GM21390 (cell line): ENCODE data around the gene COL25A1.
"Not testable (repeated sequence)": the region's sequence is repeated elsewhere in the genome, so short reads cannot be mapped to it uniquely, and the experiment has no call there.

ENCODE experiments used
- ATAC-seq: cut with Tn5 transposase; IDR thresholded peaks from one replicate; pipeline ENCODE4 v1.9.1; 2021; ENCODE audit not compliant: unreplicated experiment

The COL25A1 gene

DNA sequence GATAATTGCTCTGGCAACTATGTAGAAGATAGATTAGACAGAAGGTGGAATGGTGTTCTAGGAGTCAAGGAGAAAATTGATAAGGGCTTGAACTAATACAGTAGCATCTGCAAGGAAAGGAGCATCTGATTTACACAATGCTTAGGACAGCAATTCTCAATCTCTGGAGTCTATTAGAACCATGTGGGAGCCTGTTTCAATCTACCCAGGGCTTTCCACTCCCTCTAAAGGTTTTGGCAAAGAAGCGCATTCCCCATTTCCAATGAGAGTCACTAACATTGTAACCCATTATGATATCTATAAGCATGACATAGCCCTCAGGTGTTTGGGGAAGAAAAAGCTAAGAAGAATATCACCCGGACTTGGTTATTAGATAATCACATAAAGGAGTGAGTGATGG lies 168.2 kb downstream of the COL25A1 start:
- ATAC-seq: no peak

DNA sequence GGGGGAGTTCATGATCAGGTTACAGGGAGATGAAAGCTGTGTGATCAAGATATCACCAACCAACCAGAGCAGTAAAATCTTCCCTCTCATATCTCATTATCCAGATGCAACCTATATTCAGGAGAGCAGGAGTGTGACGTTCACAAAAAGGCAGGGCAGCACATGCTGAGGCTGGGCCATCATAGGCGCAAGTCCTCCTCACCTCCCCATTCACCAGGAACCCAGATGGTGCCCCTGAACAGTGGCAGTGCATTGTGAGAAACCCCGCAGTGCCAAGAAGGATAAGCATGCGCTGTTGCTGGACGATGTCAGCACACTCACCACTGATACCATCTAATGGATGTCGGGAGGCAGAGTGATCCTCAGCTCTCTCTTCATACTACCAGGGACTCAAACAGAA lies 170.9 kb downstream of the COL25A1 start:
- no peak for ATAC-seq

DNA sequence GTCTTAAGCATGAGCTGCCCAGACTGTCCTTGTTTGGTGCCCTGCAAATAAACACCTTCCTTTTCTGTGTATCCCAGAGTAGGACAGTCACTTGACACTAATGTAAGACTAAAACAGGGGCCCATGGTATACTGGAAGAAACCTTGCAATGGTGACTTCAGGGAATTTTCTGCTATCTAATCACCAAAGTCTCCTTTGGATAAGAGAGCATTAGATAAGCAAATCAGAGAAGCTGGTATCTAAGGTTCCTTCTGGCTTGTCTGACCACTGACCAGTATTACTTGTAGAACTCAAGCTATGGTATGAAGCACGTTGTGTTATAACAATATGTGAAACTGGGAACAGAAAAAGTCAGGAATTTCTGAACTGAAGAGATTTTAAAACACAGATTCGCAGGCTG lies 173.9 kb downstream of the COL25A1 start:
- ATAC-seq: no peak

- no peak for ATAC-seq
Observed at GRCh38 chr4:109127866-109128265, 174.6 kb downstream of the COL25A1 start.

DNA sequence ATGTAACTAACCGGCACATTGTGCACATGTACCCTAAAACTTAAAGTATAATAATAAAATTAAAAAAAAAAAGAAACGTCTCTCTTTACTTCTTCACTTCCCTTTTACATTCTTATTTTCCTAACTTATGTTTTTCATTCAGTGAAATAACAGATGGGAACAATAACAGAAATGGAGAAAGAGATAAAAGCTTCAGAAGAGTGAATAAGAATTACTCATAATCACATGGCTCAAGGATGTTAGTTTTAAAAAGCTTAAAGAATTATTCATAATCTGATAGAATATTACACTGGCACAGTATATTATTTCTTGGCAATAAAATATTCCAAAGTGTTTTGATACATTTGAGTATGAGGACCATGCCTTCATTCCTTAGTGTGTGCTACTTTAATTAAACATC lies 175.6 kb downstream of the COL25A1 start:
- ATAC-seq: no peak

DNA sequence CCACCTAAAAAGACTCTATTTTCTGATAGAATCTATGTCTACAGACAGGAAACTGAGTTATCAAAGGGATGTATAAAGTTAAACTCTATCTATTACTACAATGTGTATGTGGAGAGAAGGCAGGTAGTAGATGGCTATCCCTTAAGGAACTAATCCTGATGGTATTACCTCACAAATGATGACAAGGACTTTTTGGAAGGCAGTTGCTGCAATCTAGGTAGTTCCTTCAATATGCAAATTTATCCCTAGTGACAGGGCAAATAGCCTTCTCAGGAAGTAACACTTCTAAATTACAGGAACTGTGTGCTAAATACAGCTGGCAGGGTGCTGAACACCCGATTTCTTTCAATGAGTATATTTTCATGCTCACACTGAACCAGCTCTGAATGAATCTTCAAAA lies 177.4 kb downstream of the COL25A1 start:
- no peak for ATAC-seq

- ATAC-seq: no peak
Observed at GRCh38 chr4:109123951-109124350, 178.5 kb downstream of the COL25A1 start.

- ATAC-seq: no peak
Observed at GRCh38 chr4:109121561-109121960, 180.9 kb downstream of the COL25A1 start.

- ATAC-seq: no peak
Observed at GRCh38 chr4:109119852-109120251, 182.6 kb downstream of the COL25A1 start.

GRCh38 chr4:109118635-109119034 lies 183.8 kb downstream of the COL25A1 start:
- ATAC-seq: no peak

GRCh38 chr4:109114501-109114900 lies 188.0 kb downstream of the COL25A1 start:
- no peak for ATAC-seq

GRCh38 chr4:109113521-109113920 lies 188.9 kb downstream of the COL25A1 start:
- ATAC-seq: no peak

GRCh38 chr4:109111031-109111430 lies 191.4 kb downstream of the COL25A1 start:
- no peak for ATAC-seq

GRCh38 chr4:109108215-109108614 lies 194.2 kb downstream of the COL25A1 start:
- ATAC-seq: not testable (repeated sequence)

DNA sequence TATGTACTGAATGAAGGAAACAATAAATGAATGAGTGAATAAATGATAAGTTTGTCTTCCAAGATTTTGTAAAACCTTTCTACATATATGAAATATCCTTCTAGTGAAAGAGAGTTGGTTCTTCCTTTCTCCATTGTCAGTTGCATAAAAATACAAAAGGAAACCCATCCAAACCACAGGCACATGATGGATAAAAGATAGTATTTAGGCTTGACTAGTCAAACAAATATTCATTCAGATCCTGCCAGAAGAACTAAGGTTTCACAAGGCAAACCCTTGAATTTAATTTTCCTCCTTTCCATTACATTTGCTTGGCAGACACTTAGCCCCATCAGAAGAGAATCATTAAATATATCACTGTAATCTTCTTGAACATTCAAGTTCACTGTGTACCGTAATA lies 208.4 kb downstream of the COL25A1 start:
- ATAC-seq: no peak

- no peak for ATAC-seq
Observed at GRCh38 chr4:109091727-109092409, 210.6 kb downstream of the COL25A1 start.

DNA sequence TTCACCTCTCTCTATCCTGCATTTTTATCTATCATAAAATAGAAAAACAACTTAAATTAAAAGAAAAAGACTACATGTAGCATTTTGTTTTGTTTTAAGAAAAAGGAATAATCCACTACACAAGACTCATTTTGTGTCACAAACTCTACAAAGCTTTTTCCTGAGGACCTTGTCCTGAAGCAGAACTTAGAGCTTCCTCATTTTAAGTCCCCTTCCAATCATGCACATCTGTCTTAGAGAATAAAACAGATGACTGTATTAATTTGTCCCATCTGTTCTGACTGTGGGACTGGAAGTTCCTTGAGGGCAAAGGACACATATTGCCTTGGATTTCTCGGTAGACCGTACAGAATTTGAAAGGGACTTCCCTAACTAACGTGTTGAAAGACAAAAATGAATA lies 218.5 kb downstream of the COL25A1 start:
- ATAC-seq: no peak

DNA sequence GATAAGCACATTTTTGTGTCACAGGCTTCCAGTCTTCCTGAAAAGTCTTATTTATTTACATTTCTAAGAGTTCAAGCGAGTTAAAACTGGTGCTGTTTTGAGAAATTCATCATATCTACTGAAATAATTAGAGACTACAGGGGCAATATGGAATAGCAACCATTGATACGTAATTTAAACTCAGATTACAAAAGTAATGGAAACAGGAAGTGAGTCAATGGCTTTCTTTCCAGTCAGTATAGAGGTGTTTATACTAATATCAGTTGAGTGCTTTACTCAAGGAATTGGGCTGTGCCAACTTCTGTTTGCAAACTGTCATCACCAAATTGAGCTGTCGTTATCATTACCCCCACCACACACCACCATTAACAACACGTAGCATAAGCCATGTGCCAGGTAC lies 222.7 kb downstream of the COL25A1 start:
- ATAC-seq: no peak

GRCh38 chr4:109079201-109079600 lies 223.3 kb downstream of the COL25A1 start:
- no peak for ATAC-seq

- ATAC-seq: no peak
Observed at GRCh38 chr4:109078724-109079123, 223.7 kb downstream of the COL25A1 start.

DNA sequence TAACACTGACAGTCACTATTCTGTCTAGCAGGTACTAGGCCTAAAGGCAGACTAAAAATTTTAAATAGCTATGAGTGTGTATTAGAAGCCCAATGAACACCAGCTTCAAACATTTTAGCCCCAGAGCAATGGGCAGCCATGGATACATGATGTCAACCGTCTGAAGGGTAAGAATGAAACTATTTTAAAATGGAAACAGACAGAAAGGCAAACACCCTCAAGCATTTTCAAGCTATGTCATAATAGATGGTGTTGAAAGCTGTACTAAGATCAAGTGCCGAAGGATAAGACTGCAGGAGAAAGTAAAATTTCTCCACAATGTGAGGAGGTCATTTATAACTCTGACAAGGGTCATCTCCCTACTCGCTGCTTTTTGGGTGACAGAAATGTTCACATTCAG lies 225.0 kb downstream of the COL25A1 start:
- ATAC-seq: no peak

DNA sequence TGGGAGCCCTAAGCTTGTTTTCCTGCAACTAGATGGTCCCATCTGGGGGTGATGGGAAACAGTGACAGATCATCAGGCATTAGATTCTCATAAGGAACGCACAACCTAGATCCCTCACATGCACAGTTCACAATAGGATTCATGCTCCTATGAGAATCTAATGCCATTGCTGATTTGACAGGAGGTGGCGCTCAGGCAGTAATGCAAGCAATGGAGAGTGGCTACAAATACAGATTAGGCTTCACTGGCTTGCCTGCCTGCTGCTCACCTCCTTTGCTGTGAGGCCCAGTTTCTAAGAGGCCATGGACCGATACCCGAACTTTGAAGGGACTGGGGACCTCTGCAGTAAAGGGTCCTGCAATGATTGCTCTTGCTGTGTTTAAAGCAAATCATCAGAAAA lies 225.7 kb downstream of the COL25A1 start:
- ATAC-seq: not testable (repeated sequence)

- ATAC-seq: no peak
Observed at GRCh38 chr4:109075621-109076020, 226.8 kb downstream of the COL25A1 start.
